Measurements from ENCODE around the gene MSRB3. TPM values are rescaled to one million over a fixed set of nuclear protein-coding genes. Genes with fewer than 3 reads are reported as not detected.

The MSRB3 gene
- total and polyA plus RNA-seq, 8 donors = 21.7 to 50.5 (median 28.1) TPM

- Histone ChIP-seq H3K4me1 (no peaks in the 10 kb centered on the region), H3K27me3 (no peaks in the 10 kb centered on the region), H3K27ac (no peak overlapping the region), H3K4me3 (no peak overlapping the region), H3K36me3 (peaks cover 0 to 10% of the 10 kb centered on the region in 2 donors), H3K9me3 (no peaks in the 10 kb centered on the region)
- DNase-seq (no peak), ATAC-seq (no peak)
- no peak for TF ChIP-seq CTCF (IDR thresholded peaks at IDR 0.05)
- intact Hi-C loops (cut with DNase I) = no loop called here
These were observed 184.6 kb downstream of the MSRB3 start for GRCh38 chr12:65463082-65463481.

GRCh38 chr12:65463611-65464010 is 185.1 kb downstream of the MSRB3 start:
- ATAC-seq (no peak), DNase-seq (no peak)
- no peak for TF ChIP-seq CTCF (IDR thresholded peaks at IDR 0.05)

GRCh38 chr12:65464930-65465329 is 186.4 kb downstream of the MSRB3 start:
- ATAC-seq (no peak), DNase-seq (peak in 2 of 4 donors; percentile 45 to 58)
- no peaks in the 10 kb centered on the region for H3K9me3 ChIP-seq
- no peak overlapping the region for H3K4me3 ChIP-seq
- H3K4me1 ChIP-seq = no peaks in the 10 kb centered on the region
- no peak overlapping the region for H3K27ac ChIP-seq
- intact Hi-C loops (cut with DNase I) = no loop called here
- H3K27me3 ChIP-seq = no peaks in the 10 kb centered on the region
- peaks cover 0 to 10% of the 10 kb centered on the region in 2 donors for H3K36me3 ChIP-seq
- no peak for TF ChIP-seq CTCF (IDR thresholded peaks at IDR 0.05)

More at GRCh38 chr12:65463611-65464010, 185.1 kb downstream of the MSRB3 start:
- no peaks in the 10 kb centered on the region for H3K9me3 ChIP-seq
- no peaks in the 10 kb centered on the region for H3K4me1 ChIP-seq
- peaks cover 0 to 10% of the 10 kb centered on the region in 2 donors for H3K36me3 ChIP-seq
- intact Hi-C loops (cut with DNase I) = no loop called here
- H3K27me3 ChIP-seq = no peaks in the 10 kb centered on the region
- H3K4me3 ChIP-seq = no peak overlapping the region
- H3K27ac ChIP-seq = no peak overlapping the region

- ATAC-seq (no peak), DNase-seq (no peak)
- no peaks in the 10 kb centered on the region for H3K4me1 ChIP-seq
- H3K36me3 ChIP-seq = peaks cover 0 to 10% of the 10 kb centered on the region in 2 donors
- intact Hi-C loops (cut with DNase I) = no loop called here
- no peaks in the 10 kb centered on the region for H3K27me3 ChIP-seq
- no peaks in the 10 kb centered on the region for H3K9me3 ChIP-seq
- no peak overlapping the region for H3K27ac ChIP-seq
- no peak for TF ChIP-seq CTCF (IDR thresholded peaks at IDR 0.05)
- H3K4me3 ChIP-seq = no peak overlapping the region
These were observed 187.5 kb downstream of the MSRB3 start for GRCh38 chr12:65465766-65466547.

- TF ChIP-seq CTCF (IDR thresholded peaks at IDR 0.05) = no peak
- H3K4me3 ChIP-seq = no peak overlapping the region
- H3K4me1 ChIP-seq = no peaks in the 10 kb centered on the region
- DNase-seq (no peak), ATAC-seq (no peak)
- H3K27ac ChIP-seq = no peak overlapping the region
- no peaks in the 10 kb centered on the region for H3K9me3 ChIP-seq
- H3K36me3 ChIP-seq = peaks cover 0 to 10% of the 10 kb centered on the region in 2 donors
- intact Hi-C loops (cut with DNase I) = no loop called here
- H3K27me3 ChIP-seq = no peaks in the 10 kb centered on the region
These were observed 188.4 kb downstream of the MSRB3 start for GRCh38 chr12:65466911-65467310.
